ENCODE data around the gene ERCC6L2. TPM values are rescaled to one million over a fixed set of nuclear protein-coding genes. Genes with fewer than 3 reads are reported as not detected.

The ERCC6L2 gene
- total and polyA plus RNA-seq, 2 of the 8 experiments (the other 6 are each of a cell fraction or from before 2014, with no cell fraction given): 9.8 to 50.0 TPM

GRCh38 chr9:95875305-95876137, at the start of gene ERCC6L2 (continued):
- TF ChIP-seq CREB1 (IDR thresholded peaks at IDR 0.05) (peak; percentile 80), MAFK (IDR thresholded peaks at IDR 0.05; ENCODE audit: low read depth, low read length) (no peak), POU5F1 (IDR thresholded peaks at IDR 0.05; ENCODE audit: low read depth, low read length) (no peak), YY1 (IDR thresholded peaks at IDR 0.05; ENCODE audit: low read depth, low read length) (peak; percentile 98), NRF1 (IDR thresholded peaks at IDR 0.05; ENCODE audit: low read depth, low read length) (no peak), POLR2AphosphoS5 (IDR thresholded peaks at IDR 0.05; ENCODE audit: low read depth, low read length) (peak; percentile 90), PHF8 (conservative IDR thresholded peaks at IDR 0.05; ENCODE audit: low read depth, low read length) (peak; percentile 100), TBP (IDR thresholded peaks at IDR 0.05; ENCODE audit: low read depth, low read length) (peak; percentile 81), GTF2F1 (IDR thresholded peaks at IDR 0.05; ENCODE audit: borderline replicate concordance, low read depth, low read length) (peak; percentile 89; the same call in 1 of the 2 replicates), RNF2 (IDR thresholded peaks at IDR 0.05; ENCODE audit: borderline replicate concordance, low read depth, low read length, missing control alignments, poor library complexity, severe bottlenecking) (no peak), CHD1 (IDR thresholded peaks at IDR 0.05; ENCODE audit: low read depth, low read length) (no peak), FOSL1 (IDR thresholded peaks at IDR 0.05; ENCODE audit: insufficient read depth, low read depth, low read length) (no peak), USF2 (IDR thresholded peaks at IDR 0.05; ENCODE audit: low read length) (no peak; the same call in 1 of the 2 replicates), TAF7 (optimal IDR thresholded peaks at IDR 0.05; ENCODE audit: borderline replicate concordance, low read depth, low read length) (peak; percentile 78), JUN (IDR thresholded peaks at IDR 0.05; ENCODE audit: low read depth, low read length) (no peak), CTBP2 (IDR thresholded peaks at IDR 0.05; ENCODE audit: borderline replicate concordance, insufficient read depth, insufficient read length, low read length) (no peak), TEAD4 (IDR thresholded peaks at IDR 0.05; ENCODE audit: low read depth, low read length) (peak; percentile 75), SIN3A (conservative IDR thresholded peaks at IDR 0.05 in 1 of 2, IDR thresholded peaks at IDR 0.05 in 1 of 2; ENCODE audit: low read depth in 1 of 2, low read length in 2 of 2) (peak in 1 of 2 experiments; percentile 97), MAX (IDR thresholded peaks at IDR 0.05) (peak; percentile 90), TAF1 (IDR thresholded peaks at IDR 0.05; ENCODE audit: low read depth, low read length) (peak; percentile 96), BRCA1 (IDR thresholded peaks at IDR 0.05; ENCODE audit: low read depth, low read length) (peak; percentile 100)
